Activated T-cell treated with anti-CD3 and anti-CD28 coated beads, Interleukin-2, amount 50 U/mL, for 4 hours (primary cell): Measurements from ENCODE around the gene USP46. TPM values are rescaled to one million over a fixed set of nuclear protein-coding genes. Genes with fewer than 3 reads are reported as not detected.

ENCODE experiments used
- ATAC-seq, 2 donors: fragments of 200-7000 bp; cut with Tn5 transposase; one replicate each; pipeline ENCODE4 v1.10.0; 2021
- DNase-seq: peaks from one replicate; pipeline ENCODE4 v3.0.0-alpha.2; 2020
- H3K27me3 Mint-ChIP-seq: one replicate; pipeline ENCODE4 v1.8.0; 2021; ENCODE audit warnings: low read depth, mixed read lengths
- H3K36me3 Mint-ChIP-seq: one replicate; pipeline ENCODE4 v1.8.0; 2022; ENCODE audit warnings: mixed read lengths; ENCODE audit not compliant: insufficient read depth
- H3K4me1 Mint-ChIP-seq: one replicate; pipeline ENCODE4 v1.8.0; 2021; ENCODE audit warnings: low read depth, mixed read lengths
- H3K4me3 Mint-ChIP-seq: one replicate; pipeline ENCODE4 v1.8.0; 2021; ENCODE audit warnings: mild to moderate bottlenecking, moderate library complexity, mixed read lengths
- H3K9me3 Mint-ChIP-seq: one replicate; pipeline ENCODE4 v1.8.0; 2021; ENCODE audit warnings: mixed read lengths
- total RNA-seq, 3 donors: library from RNA; stranded (reverse); gene quantifications; one replicate each; pipeline ENCODE4 v1.2.1, GENCODE V29; 2021

Gene USP46
- total RNA-seq, 3 donors from 2014 or later, result 6.2 to 10.4 (median 7.4) TPM

DNA sequence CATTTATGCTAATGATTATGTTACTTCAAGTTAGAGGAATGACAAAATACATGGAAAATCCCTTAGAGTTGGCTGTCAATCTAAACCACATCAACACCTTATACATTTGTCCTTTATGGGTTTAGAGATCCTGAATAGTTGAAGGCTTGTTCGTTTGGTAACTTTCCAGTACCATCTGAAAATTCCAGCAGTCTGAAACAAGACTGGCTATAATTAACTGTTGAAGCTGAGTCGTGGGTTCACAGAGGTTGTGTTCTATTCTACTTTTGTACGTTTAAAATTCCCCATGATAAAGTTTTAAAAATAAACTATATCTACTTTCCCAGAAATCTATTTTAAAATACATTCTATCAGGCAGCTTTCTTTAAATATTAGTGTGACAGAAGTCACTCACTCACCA, 73.0 kb downstream of the USP46 start:
- H3K4me1 Mint-ChIP-seq, result peaks cover 28% of the 10 kb centered on the region
- no peaks in the 10 kb centered on the region for H3K9me3 Mint-ChIP-seq
- H3K27me3 Mint-ChIP-seq, result peaks cover 4% of the 10 kb centered on the region
- H3K36me3 Mint-ChIP-seq, result no peaks in the 10 kb centered on the region
- no peak overlapping the region for H3K4me3 Mint-ChIP-seq
- DNase-seq (no peak), ATAC-seq (no peak)

DNA sequence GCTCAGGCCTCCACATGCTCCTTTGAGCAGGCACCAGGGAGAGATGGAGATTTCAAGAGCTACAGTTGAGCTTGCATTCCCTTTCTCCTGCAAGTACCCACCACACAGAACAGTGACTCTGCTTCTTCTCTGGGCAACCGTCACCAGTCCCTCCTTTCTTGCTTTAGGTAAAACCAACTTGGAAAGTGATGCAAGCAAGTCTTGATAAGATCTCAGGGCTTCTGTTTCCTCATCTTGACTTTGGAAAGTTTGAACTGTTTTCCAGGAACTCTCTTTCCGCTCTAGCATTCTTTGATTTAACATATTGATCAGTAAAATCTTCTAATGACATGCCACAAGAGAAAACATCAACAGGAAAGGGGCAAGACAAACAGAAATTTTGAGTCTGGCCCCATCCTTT, 73.7 kb downstream of the USP46 start:
- Mint-ChIP-seq H3K36me3 (no peaks in the 10 kb centered on the region), H3K27me3 (peaks cover 4% of the 10 kb centered on the region), H3K9me3 (no peaks in the 10 kb centered on the region), H3K4me1 (peaks cover 26% of the 10 kb centered on the region), H3K4me3 (no peak overlapping the region)
- ATAC-seq (no peak), DNase-seq (no peak)

DNA sequence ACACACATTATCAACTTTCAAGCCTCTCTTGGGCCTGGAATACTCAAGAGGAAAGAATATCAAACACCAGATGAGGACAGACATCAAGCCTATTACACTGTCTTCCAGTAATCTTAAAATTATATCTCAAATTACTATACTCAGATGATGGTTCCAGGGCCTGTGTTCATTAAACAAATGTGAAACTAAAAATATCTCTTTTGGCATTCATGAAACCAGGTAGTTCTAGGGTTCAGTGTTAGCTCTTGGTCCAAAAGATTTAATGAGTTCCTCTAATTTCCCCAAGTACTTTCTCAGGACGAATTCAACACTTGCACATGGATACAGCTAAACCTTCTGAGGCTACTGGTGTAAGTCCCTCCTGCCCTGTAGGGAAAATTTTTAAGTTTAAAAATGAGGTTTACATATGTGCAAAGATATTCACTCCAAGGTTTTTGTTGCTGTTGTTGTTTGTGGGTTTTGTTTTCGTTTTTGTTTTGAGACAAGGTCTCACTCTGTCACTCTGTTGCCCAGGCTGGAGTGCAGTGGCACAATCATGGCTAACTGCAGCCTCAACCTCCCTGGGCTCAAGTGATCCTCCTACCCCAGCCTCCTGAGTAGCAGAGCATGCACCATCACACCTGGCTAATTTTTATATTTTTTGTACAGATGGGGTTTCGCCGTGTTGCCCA, 79.4 kb downstream of the USP46 start:
- H3K36me3 Mint-ChIP-seq, result no peaks in the 10 kb centered on the region
- H3K4me1 Mint-ChIP-seq, result no peaks in the 10 kb centered on the region
- H3K4me3 Mint-ChIP-seq, result no peak overlapping the region
- no peak for DNase-seq
- no peak for ATAC-seq
- H3K9me3 Mint-ChIP-seq, result no peaks in the 10 kb centered on the region
- H3K27me3 Mint-ChIP-seq, result peaks cover 4% of the 10 kb centered on the region

DNA sequence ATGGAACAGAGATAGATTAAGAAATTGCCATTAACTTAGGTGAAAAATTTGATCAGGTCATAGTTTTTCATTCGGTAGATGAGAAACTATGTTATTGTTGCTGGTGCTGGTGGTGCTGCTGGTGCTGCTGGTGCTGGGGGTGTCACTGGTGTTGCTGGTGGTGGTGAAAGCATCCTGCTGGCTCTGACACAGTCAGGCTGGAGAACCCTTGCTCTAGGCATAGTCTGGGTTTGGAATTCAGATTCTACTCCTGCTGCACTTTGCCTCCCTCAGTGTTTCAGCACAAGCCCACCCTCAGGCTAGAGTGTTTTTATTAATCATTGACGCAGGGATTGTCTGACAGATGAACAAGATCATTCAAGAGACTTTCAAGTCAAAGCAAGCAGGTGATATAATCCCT, 80.2 kb downstream of the USP46 start:
- Mint-ChIP-seq H3K27me3 (peaks cover 4% of the 10 kb centered on the region), H3K4me3 (no peak overlapping the region), H3K36me3 (no peaks in the 10 kb centered on the region), H3K4me1 (no peaks in the 10 kb centered on the region), H3K9me3 (no peaks in the 10 kb centered on the region)
- DNase-seq (no peak), ATAC-seq (no peak)

DNA sequence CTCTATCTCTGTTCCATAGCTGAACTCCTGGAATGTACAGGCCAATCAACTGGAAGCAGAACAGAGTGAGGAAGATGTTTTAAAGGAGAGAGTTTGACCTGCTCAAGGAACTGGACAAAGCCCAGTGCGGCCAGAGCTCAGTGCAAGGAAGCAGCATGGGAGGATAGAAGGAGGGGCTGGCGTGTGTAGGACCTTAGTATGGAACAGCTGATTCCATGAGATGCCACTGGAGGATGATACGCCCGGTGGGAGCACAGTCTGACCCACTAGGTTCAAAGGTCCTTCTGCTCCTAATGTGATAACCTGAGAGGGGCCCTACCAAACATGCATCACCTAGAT, 81.5 kb downstream of the USP46 start:
- no peak for DNase-seq
- peaks cover 2% of the 10 kb centered on the region for H3K27me3 Mint-ChIP-seq
- no peaks in the 10 kb centered on the region for H3K9me3 Mint-ChIP-seq
- H3K36me3 Mint-ChIP-seq, result no peaks in the 10 kb centered on the region
- no peak for ATAC-seq
- H3K4me1 Mint-ChIP-seq, result no peaks in the 10 kb centered on the region
- no peak overlapping the region for H3K4me3 Mint-ChIP-seq

DNA sequence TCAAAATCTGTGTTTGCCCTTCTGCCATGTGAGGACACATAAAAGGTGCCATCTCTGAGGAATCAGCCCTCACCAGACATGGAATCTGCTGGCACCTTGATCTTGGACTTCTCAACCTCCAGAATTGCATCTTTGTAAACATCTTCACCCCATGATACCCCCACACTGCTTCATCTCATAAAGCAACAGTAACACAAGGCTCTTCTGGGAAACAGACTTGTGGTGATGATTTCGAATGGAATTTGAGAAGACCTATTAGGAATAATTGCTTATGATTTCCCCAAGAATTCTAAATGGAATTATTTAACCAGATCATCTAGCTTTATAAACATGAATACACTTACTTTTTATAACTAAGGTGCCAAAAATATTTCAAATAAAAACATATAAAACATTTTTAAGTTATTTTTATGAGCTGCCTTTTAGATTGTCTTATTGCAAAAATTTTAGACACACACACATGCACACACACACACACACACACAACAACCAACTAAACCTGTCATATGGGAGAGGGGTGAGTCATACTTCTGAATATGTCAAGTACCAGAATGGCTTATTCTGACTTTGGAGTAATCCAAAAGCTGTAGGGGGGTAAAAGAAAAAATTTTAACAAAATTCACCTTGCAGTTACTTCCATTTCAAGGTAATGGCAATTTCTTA, 82.0 kb downstream of the USP46 start:
- H3K4me1 Mint-ChIP-seq, result no peaks in the 10 kb centered on the region
- no peak overlapping the region for H3K4me3 Mint-ChIP-seq
- no peaks in the 10 kb centered on the region for H3K9me3 Mint-ChIP-seq
- DNase-seq (no peak), ATAC-seq (no peak)
- peaks cover under 1% of the 10 kb centered on the region for H3K27me3 Mint-ChIP-seq
- no peaks in the 10 kb centered on the region for H3K36me3 Mint-ChIP-seq

DNA sequence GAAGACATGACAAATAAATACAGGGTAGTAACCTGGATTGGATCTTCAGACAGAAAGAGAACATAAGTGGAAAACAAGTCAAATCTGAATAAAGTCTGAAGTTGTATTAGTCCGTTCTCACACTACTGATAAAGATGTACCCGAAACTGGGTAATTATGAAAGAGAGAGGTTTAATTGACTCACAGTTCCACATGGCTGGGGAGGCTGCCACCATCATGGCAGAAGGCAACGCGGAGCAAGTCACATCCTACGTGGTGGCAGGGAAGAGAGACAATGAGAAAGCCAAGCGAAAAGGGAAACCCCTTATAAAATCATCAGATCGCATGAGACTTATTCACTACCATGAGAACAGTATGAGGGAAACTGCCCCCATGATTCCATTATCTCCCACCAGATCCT, 82.8 kb downstream of the USP46 start:
- ATAC-seq (no peak), DNase-seq (no peak)
- Mint-ChIP-seq H3K27me3 (no peaks in the 10 kb centered on the region), H3K4me1 (no peaks in the 10 kb centered on the region), H3K4me3 (no peak overlapping the region), H3K9me3 (no peaks in the 10 kb centered on the region), H3K36me3 (no peaks in the 10 kb centered on the region)

DNA sequence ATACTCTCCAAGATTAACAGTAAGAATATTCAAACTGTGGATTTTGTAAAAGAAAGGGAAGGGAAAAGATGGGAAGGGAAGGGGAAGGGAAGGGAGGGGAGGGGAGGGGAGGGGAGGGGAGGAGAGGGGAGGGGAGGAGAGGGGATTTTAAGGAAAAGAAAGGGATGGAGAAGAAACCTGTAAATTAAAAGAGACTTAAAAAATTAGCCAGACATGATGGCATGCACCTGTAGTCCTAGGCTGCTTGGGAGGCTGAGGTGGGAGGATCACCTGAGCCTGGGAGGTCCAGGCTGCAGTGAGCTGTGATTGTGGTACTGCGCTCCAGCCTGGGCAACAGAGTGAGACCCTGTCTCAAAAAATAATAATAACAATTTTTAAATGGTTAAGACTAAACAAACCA, 83.7 kb downstream of the USP46 start:
- no peaks in the 10 kb centered on the region for H3K36me3 Mint-ChIP-seq
- ATAC-seq (no peak), DNase-seq (no peak)
- H3K9me3 Mint-ChIP-seq, result no peaks in the 10 kb centered on the region
- H3K4me3 Mint-ChIP-seq, result no peak overlapping the region
- H3K4me1 Mint-ChIP-seq, result no peaks in the 10 kb centered on the region
- no peaks in the 10 kb centered on the region for H3K27me3 Mint-ChIP-seq

DNA sequence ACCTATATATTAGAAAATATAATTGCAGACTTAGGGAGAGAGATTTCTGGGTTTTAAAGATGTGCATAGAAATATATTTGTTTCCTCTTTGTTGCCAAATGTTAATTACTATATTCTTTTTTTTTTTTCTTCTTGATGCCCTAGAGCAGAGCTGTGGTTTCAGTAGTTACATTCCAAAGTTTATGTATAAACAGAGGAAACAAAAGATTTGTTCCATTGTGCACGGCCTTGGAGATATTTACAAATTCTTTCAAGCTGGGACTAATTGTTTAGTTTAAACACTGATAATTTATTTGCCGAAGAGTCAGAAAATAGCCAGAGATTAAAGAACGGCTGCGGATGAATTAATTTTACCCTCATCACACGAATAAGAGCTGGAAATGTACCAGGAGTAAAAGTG, 85.1 kb downstream of the USP46 start:
- H3K4me1 Mint-ChIP-seq, result no peaks in the 10 kb centered on the region
- H3K4me3 Mint-ChIP-seq, result no peak overlapping the region
- no peak for ATAC-seq

DNA sequence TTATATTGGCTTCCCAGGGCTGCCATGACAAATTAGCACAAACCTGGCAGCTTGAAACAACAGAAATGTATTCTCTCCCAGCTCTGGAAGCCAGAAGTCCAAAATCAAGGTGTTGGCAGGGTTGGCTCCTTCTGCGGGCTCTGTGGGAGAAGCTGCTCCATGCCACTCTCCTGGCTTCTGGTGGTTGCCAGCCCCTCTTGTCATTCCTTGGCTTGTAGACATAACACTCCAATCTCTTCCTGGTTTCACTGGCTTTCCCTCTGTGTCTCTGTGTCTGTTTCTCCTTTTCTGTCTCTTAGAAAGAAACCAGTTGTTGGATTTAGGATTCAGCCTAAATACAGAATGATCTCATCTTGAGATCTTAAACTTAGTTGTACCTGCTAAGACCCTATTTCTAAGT, 85.5 kb downstream of the USP46 start:
- H3K27me3 Mint-ChIP-seq, result no peaks in the 10 kb centered on the region
- ATAC-seq (no peak), DNase-seq (no peak)
- H3K4me3 Mint-ChIP-seq, result no peak overlapping the region
- H3K4me1 Mint-ChIP-seq, result no peaks in the 10 kb centered on the region
- H3K9me3 Mint-ChIP-seq, result no peaks in the 10 kb centered on the region
- no peaks in the 10 kb centered on the region for H3K36me3 Mint-ChIP-seq

More for the DNA sequence above, 85.1 kb downstream of the USP46 start:
- H3K9me3 Mint-ChIP-seq, result no peaks in the 10 kb centered on the region
- DNase-seq, result no peak
- no peaks in the 10 kb centered on the region for H3K36me3 Mint-ChIP-seq
- no peaks in the 10 kb centered on the region for H3K27me3 Mint-ChIP-seq

DNA sequence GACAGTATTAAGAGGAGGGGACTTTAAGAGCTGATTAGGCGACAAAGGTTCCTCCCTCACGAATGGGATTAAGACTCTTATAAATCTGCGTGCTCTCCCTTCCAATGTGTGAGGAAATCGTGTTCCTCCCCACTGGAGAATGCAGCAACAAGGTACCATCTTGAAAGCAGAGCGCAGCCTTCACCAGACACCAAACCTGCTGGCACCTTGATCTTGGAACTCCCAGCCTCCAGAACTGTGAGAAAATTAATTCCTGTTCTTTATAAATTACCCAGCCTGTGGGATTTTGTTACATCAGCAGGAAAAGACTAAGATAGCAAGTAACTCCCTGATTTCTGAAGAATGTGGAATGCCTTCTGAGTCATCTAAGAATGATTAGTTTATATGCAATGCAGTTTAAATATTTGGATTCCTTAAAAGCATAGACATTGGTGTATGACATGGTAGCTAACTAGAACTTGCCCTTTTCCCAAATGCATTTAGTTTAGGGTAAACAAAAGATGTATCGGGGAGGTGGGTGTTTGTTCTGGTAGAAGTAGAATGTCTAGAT, 86.1 kb downstream of the USP46 start:
- no peaks in the 10 kb centered on the region for H3K4me1 Mint-ChIP-seq
- no peak overlapping the region for H3K4me3 Mint-ChIP-seq
- H3K27me3 Mint-ChIP-seq, result no peaks in the 10 kb centered on the region
- DNase-seq (no peak), ATAC-seq (no peak)
- no peaks in the 10 kb centered on the region for H3K9me3 Mint-ChIP-seq
- no peaks in the 10 kb centered on the region for H3K36me3 Mint-ChIP-seq

DNA sequence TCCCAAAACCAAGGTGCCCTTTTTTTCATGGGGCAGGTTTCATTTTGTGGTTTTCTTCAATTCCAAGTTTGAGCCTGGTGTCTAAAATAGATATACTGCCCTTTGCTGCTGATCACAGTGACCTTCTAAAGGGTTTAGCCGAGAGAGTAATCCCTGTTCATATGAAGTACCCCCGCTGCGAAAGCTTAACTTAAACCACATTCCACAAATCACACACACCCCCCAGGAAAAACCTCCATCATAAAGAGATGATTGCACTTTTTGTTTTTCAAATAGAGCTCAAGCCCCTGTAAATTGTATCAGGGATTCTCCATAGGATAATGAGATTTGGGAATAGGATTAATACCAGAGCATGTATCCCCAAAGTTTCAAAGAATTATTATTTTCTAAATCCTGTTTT, 90.8 kb downstream of the USP46 start:
- Mint-ChIP-seq H3K36me3 (no peaks in the 10 kb centered on the region), H3K27me3 (peaks cover 8% of the 10 kb centered on the region), H3K9me3 (no peaks in the 10 kb centered on the region), H3K4me3 (no peak overlapping the region), H3K4me1 (no peaks in the 10 kb centered on the region)
- ATAC-seq (no peak), DNase-seq (no peak)

DNA sequence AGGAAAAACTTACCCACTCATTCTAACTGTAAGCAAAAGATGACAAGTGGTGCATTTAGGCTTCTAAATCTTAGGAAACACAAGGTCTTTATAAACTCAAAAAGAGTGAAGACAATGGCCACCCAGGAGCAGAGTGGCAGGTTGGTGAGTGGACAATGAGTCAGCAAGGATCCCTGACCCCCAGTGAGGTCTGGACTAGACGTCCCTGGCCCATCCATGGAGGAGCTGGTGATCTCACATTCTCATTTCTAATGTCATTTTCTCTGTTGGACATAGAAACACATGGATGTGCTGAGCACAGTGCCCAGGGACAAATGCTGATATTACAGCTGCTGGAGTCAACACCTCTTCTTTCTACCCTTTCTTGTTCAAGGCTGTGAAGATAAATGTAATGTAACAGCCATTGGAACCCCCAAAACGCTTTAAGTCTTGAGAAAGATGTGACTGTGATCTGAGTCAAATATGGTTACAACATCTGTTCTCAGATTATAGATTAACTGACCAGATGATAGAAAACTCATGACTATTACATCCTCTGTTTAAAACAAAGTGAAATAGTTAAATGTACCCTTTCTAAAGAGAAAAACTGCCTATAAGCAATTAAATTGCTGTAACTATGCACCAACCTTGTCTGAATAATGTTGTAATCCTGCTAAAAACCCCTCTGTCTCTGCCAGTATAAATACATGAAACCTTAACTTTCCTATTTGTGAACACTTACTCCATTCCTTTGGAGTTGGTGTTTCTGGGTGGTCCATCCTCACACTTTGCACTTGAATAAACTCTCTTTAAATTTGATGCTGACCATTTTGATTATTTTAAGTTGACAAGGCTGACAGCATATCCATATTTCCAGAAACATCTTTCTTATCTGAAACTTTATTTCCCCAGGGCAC, 92.7 kb downstream of the USP46 start:
- no peaks in the 10 kb centered on the region for H3K36me3 Mint-ChIP-seq
- H3K9me3 Mint-ChIP-seq, result no peaks in the 10 kb centered on the region
- no peaks in the 10 kb centered on the region for H3K4me1 Mint-ChIP-seq
- ATAC-seq (no peak), DNase-seq (no peak)
- peaks cover 20% of the 10 kb centered on the region for H3K27me3 Mint-ChIP-seq
- H3K4me3 Mint-ChIP-seq, result no peak overlapping the region

DNA sequence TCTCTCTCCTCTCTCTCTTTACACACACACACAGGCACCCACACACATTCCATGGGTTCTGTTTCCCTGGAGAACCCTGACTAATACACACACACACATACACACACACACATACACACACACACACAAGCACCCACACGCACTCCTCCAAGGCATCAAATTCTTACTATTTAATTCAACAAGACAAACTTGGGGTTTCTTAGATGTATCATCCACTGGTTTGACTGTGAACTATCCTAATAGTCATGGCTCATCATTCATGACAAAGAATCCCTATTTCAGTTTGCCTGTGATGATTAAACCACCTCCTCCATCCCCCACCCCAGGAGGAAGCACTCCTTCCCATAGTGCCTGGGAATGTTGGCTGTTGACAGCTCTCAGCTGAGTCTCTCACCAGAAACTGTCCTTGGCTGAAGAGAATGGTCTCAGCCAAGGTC, 98.2 kb downstream of the USP46 start:
- Mint-ChIP-seq H3K4me3 (no peak overlapping the region), H3K27me3 (peaks cover 27% of the 10 kb centered on the region), H3K36me3 (no peaks in the 10 kb centered on the region)

More for the DNA sequence above, 98.2 kb downstream of the USP46 start:
- no peaks in the 10 kb centered on the region for H3K9me3 Mint-ChIP-seq
- no peaks in the 10 kb centered on the region for H3K4me1 Mint-ChIP-seq
- DNase-seq (no peak), ATAC-seq (no peak)
